ENCODE data around the gene NRF1.

The NRF1 gene

GRCh38 chr7:129798616-129799349 is 187.3 kb downstream of the NRF1 start:
- Histone ChIP-seq H2AFZ (ENCODE audit: low read depth, low read length) (no peak overlapping the region), H3K9me3 (ENCODE audit: low read length) (no peaks in the 10 kb centered on the region), H3K36me3 (ENCODE audit: insufficient read depth, low read length) (no peaks in the 10 kb centered on the region), H3K27me3 (ENCODE audit: insufficient read depth, low read length) (peaks cover 6% of the 10 kb centered on the region), H3K4me1 (ENCODE audit: insufficient read depth, low read length) (no peaks in the 10 kb centered on the region), H3K4me3 (ENCODE audit: low read length) (no peak overlapping the region)

- H3K4me1 ChIP-seq (ENCODE audit: insufficient read depth, low read length), result no peaks in the 10 kb centered on the region
- no peak overlapping the region for H3K4me3 ChIP-seq (ENCODE audit: low read length)
These were observed 187.9 kb downstream of the NRF1 start for GRCh38 chr7:129799350-129799955.

GRCh38 chr7:129800901-129801300 is 189.4 kb downstream of the NRF1 start:
- Histone ChIP-seq H2AFZ (ENCODE audit: low read depth, low read length) (no peak overlapping the region), H3K4me3 (ENCODE audit: low read length) (no peak overlapping the region), H3K9me3 (ENCODE audit: low read length) (no peaks in the 10 kb centered on the region), H3K36me3 (ENCODE audit: insufficient read depth, low read length) (no peaks in the 10 kb centered on the region), H3K27me3 (ENCODE audit: insufficient read depth, low read length) (peaks cover 4% of the 10 kb centered on the region), H3K4me1 (ENCODE audit: insufficient read depth, low read length) (no peaks in the 10 kb centered on the region)

More at GRCh38 chr7:129799350-129799955, 187.9 kb downstream of the NRF1 start:
- H3K9me3 ChIP-seq (ENCODE audit: low read length), result no peaks in the 10 kb centered on the region
- H3K27me3 ChIP-seq (ENCODE audit: insufficient read depth, low read length), result peaks cover 6% of the 10 kb centered on the region
- no peak overlapping the region for H2AFZ ChIP-seq (ENCODE audit: low read depth, low read length)
- H3K36me3 ChIP-seq (ENCODE audit: insufficient read depth, low read length), result no peaks in the 10 kb centered on the region

- no peaks in the 10 kb centered on the region for H3K4me1 ChIP-seq (ENCODE audit: insufficient read depth, low read length)
- no peaks in the 10 kb centered on the region for H3K36me3 ChIP-seq (ENCODE audit: insufficient read depth, low read length)
- no peak overlapping the region for H2AFZ ChIP-seq (ENCODE audit: low read depth, low read length)
- H3K27me3 ChIP-seq (ENCODE audit: insufficient read depth, low read length), result peaks cover 4% of the 10 kb centered on the region
- H3K4me3 ChIP-seq (ENCODE audit: low read length), result no peak overlapping the region
- no peaks in the 10 kb centered on the region for H3K9me3 ChIP-seq (ENCODE audit: low read length)
These were observed 190.4 kb downstream of the NRF1 start for GRCh38 chr7:129801882-129802281.

- no peak overlapping the region for H3K4me3 ChIP-seq (ENCODE audit: low read length)
- H3K36me3 ChIP-seq (ENCODE audit: insufficient read depth, low read length), result no peaks in the 10 kb centered on the region
- no peak overlapping the region for H2AFZ ChIP-seq (ENCODE audit: low read depth, low read length)
- no peaks in the 10 kb centered on the region for H3K9me3 ChIP-seq (ENCODE audit: low read length)
- no peaks in the 10 kb centered on the region for H3K4me1 ChIP-seq (ENCODE audit: insufficient read depth, low read length)
- peaks cover 4% of the 10 kb centered on the region for H3K27me3 ChIP-seq (ENCODE audit: insufficient read depth, low read length)
These were observed 192.1 kb downstream of the NRF1 start for GRCh38 chr7:129803546-129804081.

GRCh38 chr7:129804111-129804889 is 192.8 kb downstream of the NRF1 start:
- Histone ChIP-seq H3K4me3 (ENCODE audit: low read length) (no peak overlapping the region), H3K4me1 (ENCODE audit: insufficient read depth, low read length) (no peaks in the 10 kb centered on the region), H3K27me3 (ENCODE audit: insufficient read depth, low read length) (peaks cover 4% of the 10 kb centered on the region), H3K36me3 (ENCODE audit: insufficient read depth, low read length) (no peaks in the 10 kb centered on the region), H2AFZ (ENCODE audit: low read depth, low read length) (no peak overlapping the region), H3K9me3 (ENCODE audit: low read length) (no peaks in the 10 kb centered on the region)

GRCh38 chr7:129804890-129805719 is 193.6 kb downstream of the NRF1 start:
- no peaks in the 10 kb centered on the region for H3K9me3 ChIP-seq (ENCODE audit: low read length)
- no peak overlapping the region for H3K4me3 ChIP-seq (ENCODE audit: low read length)
- H3K36me3 ChIP-seq (ENCODE audit: insufficient read depth, low read length), result no peaks in the 10 kb centered on the region
- peaks cover 4% of the 10 kb centered on the region for H3K27me3 ChIP-seq (ENCODE audit: insufficient read depth, low read length)
- no peak overlapping the region for H2AFZ ChIP-seq (ENCODE audit: low read depth, low read length)
- H3K4me1 ChIP-seq (ENCODE audit: insufficient read depth, low read length), result no peaks in the 10 kb centered on the region

Data from neuron (in vitro differentiated cells).